DOHH2 (cell line): ENCODE data around the gene PSORS1C2.

Experiments used
- CTCF ChIP-seq: fragments of 200-600 bp; sonication (generic); IDR thresholded peaks from one replicate; pipeline ENCODE4 v1.5.1; 2014; ENCODE audit warnings: antibody characterized with exemption, mild to moderate bottlenecking, low read depth, low read length; ENCODE audit not compliant: poor library complexity, severe bottlenecking
- EZH2phosphoT487 ChIP-seq: fragments of 200-600 bp; sonication (generic); IDR thresholded peaks from 2 replicates; pipeline ENCODE4 v1.6.1; 2017; ENCODE audit warnings: borderline replicate concordance, mild to moderate bottlenecking, antibody characterized with exemption, low read length, moderate library complexity, mixed read lengths

GRCh38 chr6:31103136-31103535 lies 35.7 kb downstream of the PSORS1C2 start:
- no peak for TF ChIP-seq CTCF
- no peak for TF ChIP-seq EZH2phosphoT487
